Measurements from ENCODE around the gene DDX11. TPM values are rescaled to one million over a fixed set of nuclear protein-coding genes. Genes with fewer than 3 reads are reported as not detected.
"Not testable (repeated sequence)": the region's sequence is repeated elsewhere in the genome, so short reads cannot be mapped to it uniquely, and the experiment has no call there.

Gene DDX11
- total RNA-seq, 3 donors from 2014 or later, result 16.8 to 26.5 (median 18.2) TPM

DNA sequence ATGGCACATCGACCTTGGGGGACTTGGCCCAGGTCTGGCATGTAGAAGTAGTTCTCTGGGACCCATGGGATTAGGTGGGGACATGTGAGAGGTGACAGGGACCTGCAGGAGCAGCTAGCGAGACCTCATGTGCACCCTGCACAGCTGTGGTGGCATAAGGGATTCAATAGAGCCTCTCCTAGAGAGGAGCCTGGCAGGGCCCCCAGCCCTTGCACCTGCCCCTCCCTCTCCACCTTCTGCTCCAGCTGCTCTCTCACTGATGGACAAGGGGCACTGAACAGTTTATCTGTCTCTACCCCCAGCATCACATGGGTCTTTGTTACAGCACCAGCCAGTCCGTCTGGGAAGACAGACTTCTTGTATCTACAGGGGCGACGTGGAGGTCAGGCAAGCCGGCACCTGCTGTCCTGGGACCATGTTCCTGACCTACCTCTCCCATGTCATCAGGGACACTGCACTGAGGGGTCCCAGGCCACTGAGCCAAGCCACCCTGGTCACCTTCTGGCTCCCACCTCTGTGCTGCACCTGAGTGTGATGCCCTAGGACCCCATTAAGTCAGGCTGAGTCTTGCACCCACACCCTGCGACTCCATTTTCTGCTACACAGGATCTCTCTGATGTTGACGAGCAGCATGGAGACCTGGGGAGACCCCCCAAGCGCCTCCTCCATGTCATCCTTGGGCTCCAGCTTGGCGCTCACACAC is 32.6 kb downstream of the DDX11 start:
- Histone ChIP-seq H3K4me1 (no peaks in the 10 kb centered on the region), H3K27ac (no peak overlapping the region), H3K9me3 (no peaks in the 10 kb centered on the region), H3K36me3 (no peaks in the 10 kb centered on the region), H3K27me3 (no peaks in the 10 kb centered on the region), H3K4me3 (no peak overlapping the region)
- intact Hi-C loops (cut with DNase I; ENCODE audit: low total_unique reads), result no loop called here
- DNase-seq (ENCODE audit: low spot score in 2 of 2), result no peak
- no peak for TF ChIP-seq POLR2AphosphoS5 (IDR thresholded peaks at IDR 0.05)
- TF ChIP-seq CTCF (IDR thresholded peaks at IDR 0.05), result no peak
- TF ChIP-seq POLR2A (IDR thresholded peaks at IDR 0.05), result no peak

DNA sequence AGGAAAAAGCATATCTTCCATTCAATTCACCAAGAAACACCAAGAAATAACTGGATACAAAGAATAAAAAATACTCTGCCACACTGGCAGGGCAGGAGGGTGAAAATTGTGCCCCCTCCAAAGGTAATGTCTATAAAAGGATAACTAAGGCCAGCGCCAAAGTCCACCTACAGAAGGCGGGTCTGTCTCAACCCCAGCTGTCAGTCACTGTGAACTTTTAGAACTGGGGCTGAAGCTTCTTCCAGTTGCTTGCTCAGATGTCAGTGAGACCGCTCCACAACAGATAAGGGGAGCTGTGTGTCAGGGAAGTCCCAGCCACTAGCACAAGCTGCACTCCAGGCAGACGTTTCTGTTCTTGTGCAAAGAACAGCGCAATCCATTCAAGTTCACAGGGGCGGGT is 36.1 kb downstream of the DDX11 start:
- intact Hi-C loops (cut with DNase I; ENCODE audit: low total_unique reads); H3K36me3 ChIP-seq; H3K4me1 ChIP-seq; H3K9me3 ChIP-seq; H3K27me3 ChIP-seq; H3K4me3 ChIP-seq; DNase-seq (ENCODE audit: low spot score in 2 of 2); H3K27ac ChIP-seq: not testable (repeated sequence)

GRCh38 chr12:31110263-31110662 is 36.6 kb downstream of the DDX11 start:
- DNase-seq (ENCODE audit: low spot score in 2 of 2); intact Hi-C loops (cut with DNase I; ENCODE audit: low total_unique reads); H3K4me3 ChIP-seq: not testable (repeated sequence)

GRCh38 chr12:31115092-31115601 is 41.5 kb downstream of the DDX11 start:
- H3K27me3 ChIP-seq, result peaks cover 0 to 12% of the 10 kb centered on the region in 2 donors
- intact Hi-C loops (cut with DNase I; ENCODE audit: low total_unique reads); H3K4me1 ChIP-seq; H3K36me3 ChIP-seq; DNase-seq (ENCODE audit: low spot score in 2 of 2); H3K9me3 ChIP-seq; H3K27ac ChIP-seq; H3K4me3 ChIP-seq: not testable (repeated sequence)

More at GRCh38 chr12:31110263-31110662, 36.6 kb downstream of the DDX11 start:
- H3K4me1 ChIP-seq, H3K36me3 ChIP-seq, H3K27me3 ChIP-seq, H3K27ac ChIP-seq, H3K9me3 ChIP-seq: not testable (repeated sequence)

DNA sequence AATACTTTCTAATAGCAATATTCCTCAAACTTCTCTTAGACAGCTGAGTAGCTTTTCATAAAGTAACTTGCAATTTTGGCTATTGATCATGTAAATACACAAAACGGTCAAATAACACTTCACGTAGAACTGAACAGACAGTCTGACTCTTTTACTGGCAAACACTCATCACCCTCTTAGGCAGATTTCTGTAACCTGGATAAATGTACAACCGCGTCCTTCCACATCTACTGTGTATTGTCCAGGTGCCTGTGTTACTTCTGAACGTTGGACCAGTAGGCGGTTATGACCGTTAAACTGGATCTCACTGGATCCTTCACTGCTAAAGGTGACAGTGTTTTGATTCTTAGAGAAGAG is 43.2 kb downstream of the DDX11 start:
- H3K9me3 ChIP-seq; H3K36me3 ChIP-seq; DNase-seq (ENCODE audit: low spot score in 2 of 2); H3K4me1 ChIP-seq; intact Hi-C loops (cut with DNase I; ENCODE audit: low total_unique reads); H3K27ac ChIP-seq: not testable (repeated sequence)
- Histone ChIP-seq H3K4me3 (peak overlapping the region in 2 of 3 donors; percentile 50 to 72), H3K27me3 (peaks cover 0 to 12% of the 10 kb centered on the region in 2 donors)

DNA sequence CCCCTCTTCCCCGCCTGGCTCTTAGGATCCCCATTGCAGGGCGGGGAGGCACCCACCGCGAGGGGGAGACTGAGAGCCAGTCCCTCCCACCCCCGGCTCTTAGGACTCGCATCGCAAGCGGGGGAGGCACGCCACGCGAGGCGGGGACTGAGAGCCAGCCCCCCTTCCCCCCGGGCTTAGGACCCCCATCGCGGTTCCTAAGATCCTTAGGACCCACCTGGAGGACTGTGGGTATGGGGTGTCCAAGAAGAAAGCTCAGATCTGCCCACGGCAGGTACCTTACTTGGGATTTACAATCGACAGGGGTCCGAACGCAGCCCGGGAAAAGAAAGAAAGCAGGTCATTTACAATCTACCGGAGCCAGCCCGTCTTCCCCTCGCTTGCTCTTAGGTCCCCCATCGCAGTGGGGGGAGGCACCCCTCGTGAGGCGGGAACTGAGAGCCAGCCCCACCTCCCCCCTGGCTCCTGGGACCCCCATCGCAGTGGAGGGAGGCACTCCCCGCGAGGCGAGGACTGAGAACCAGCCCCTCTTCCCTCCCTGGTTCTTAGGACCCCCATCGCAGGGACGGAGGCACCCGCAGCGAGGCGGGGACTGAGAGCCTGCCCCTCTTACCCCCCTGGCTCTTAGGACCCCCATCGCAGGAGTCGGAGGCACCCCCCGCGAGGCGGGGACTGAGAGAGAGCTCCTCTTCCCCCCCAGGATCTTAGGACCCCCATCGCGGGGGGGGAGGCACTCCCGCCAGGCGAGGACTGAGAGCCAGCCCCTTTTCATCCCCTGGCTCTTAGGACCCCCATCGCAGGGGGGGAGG is 43.7 kb downstream of the DDX11 start:
- H3K9me3 ChIP-seq, result no peaks in the 10 kb centered on the region
- DNase-seq (ENCODE audit: low spot score in 2 of 2), result no peak
- TF ChIP-seq POLR2A (IDR thresholded peaks at IDR 0.05) (no peak), CTCF (IDR thresholded peaks at IDR 0.05) (peak in 2 of 3 donors; percentile 16 to 31)
- H3K4me3 ChIP-seq, result peak overlapping the region; percentile 6 to 72 (median 50)
- peaks cover 0 to 12% of the 10 kb centered on the region in 2 donors for H3K27me3 ChIP-seq
- H3K27ac ChIP-seq, result no peak overlapping the region
- intact Hi-C loops (cut with DNase I; ENCODE audit: low total_unique reads), result no loop called here
- H3K36me3 ChIP-seq, result no peaks in the 10 kb centered on the region
- no peaks in the 10 kb centered on the region for H3K4me1 ChIP-seq
